PC-9 (cell line): ENCODE measurements around the gene CHST14.

Experiments
- CTCF ChIP-seq: fragments of 200-600 bp; sonication (generic); conservative IDR thresholded peaks from 2 replicates; pipeline ENCODE4 v1.6.1; 2017; ENCODE audit warnings: mixed run types, antibody characterized with exemption, mild to moderate bottlenecking, moderate library complexity
- EZH2 ChIP-seq: fragments of 200-600 bp; sonication (generic); IDR thresholded peaks from 2 replicates; pipeline ENCODE4 v1.8.0; 2017; ENCODE audit warnings: antibody characterized with exemption, low read depth

- TF ChIP-seq CTCF (no peak), EZH2 (no peak)
Observed at GRCh38 chr15:40424483-40425115, 46.2 kb upstream of the CHST14 start.
